ENCODE results near the gene ECPAS.

- no peak for TF ChIP-seq EZH2 (IDR thresholded peaks at IDR 0.05; ENCODE audit: insufficient read depth, poor library complexity, severe bottlenecking)
- TF ChIP-seq EZH2phosphoT487 (IDR thresholded peaks at IDR 0.05; ENCODE audit: insufficient read depth, low read depth) = no peak
Observed at GRCh38 chr9:111438541-111439235, 45.5 kb downstream of the ECPAS start.
